T-helper 17 cell (primary cell): ENCODE results near the gene KLHDC8B. TPM values are rescaled to one million over a fixed set of nuclear protein-coding genes. Genes with fewer than 3 reads are reported as not detected.
A peak's percentile ranks its signal among the peaks of the same experiment; 100 is the strongest.

Experiments
- ATAC-seq: fragments of 150-1000 bp; cut with Tn5 transposase; 2 replicates; pipeline ENCODE4 v1.10.0; 2021; ENCODE audit warnings: mild to moderate bottlenecking, moderate library complexity
- DNase-seq, 3 donors: peaks; one replicate each; pipeline versions ENCODE4 v3.0.0 to v3.0.0-alpha.2; 2020 to 2021
- H3K9me3 ChIP-seq: one replicate; pipeline ENCODE4 v1.7.0; 2013; ENCODE audit warnings: low read length, mild to moderate bottlenecking; ENCODE audit not compliant: control insufficient read depth, poor library complexity, severe bottlenecking
- H3K27ac Mint-ChIP-seq: one replicate; pipeline ENCODE4 v1.8.0; 2022; ENCODE audit warnings: mild to moderate bottlenecking, moderate library complexity, mixed read lengths
- H3K27me3 Mint-ChIP-seq: one replicate; pipeline ENCODE4 v1.8.0; 2022; ENCODE audit warnings: mixed read lengths
- H3K36me3 Mint-ChIP-seq: one replicate; pipeline ENCODE4 v1.8.0; 2022; ENCODE audit warnings: low read depth, mixed read lengths
- H3K4me1 Mint-ChIP-seq: one replicate; pipeline ENCODE4 v1.8.0; 2022; ENCODE audit warnings: mild to moderate bottlenecking, mixed read lengths
- H3K4me3 Mint-ChIP-seq: one replicate; pipeline ENCODE4 v1.8.0; 2022; ENCODE audit warnings: mild to moderate bottlenecking, moderate library complexity, mixed read lengths
- total RNA-seq, 4 donors: library from RNA in 2 of 4; stranded (reverse) in 2 of 4; gene quantifications; one replicate each; pipeline ENCODE4 v1.2.3 and lab custom pipeline; 2022 to 2026

Gene KLHDC8B
- total RNA-seq (1 to 10 TPM; 1.7 to 8.7 TPM), total RNA-seq (lab: John Stamatoyannopoulos, UW) (1.9 reads per million in 2 donors)

DNA sequence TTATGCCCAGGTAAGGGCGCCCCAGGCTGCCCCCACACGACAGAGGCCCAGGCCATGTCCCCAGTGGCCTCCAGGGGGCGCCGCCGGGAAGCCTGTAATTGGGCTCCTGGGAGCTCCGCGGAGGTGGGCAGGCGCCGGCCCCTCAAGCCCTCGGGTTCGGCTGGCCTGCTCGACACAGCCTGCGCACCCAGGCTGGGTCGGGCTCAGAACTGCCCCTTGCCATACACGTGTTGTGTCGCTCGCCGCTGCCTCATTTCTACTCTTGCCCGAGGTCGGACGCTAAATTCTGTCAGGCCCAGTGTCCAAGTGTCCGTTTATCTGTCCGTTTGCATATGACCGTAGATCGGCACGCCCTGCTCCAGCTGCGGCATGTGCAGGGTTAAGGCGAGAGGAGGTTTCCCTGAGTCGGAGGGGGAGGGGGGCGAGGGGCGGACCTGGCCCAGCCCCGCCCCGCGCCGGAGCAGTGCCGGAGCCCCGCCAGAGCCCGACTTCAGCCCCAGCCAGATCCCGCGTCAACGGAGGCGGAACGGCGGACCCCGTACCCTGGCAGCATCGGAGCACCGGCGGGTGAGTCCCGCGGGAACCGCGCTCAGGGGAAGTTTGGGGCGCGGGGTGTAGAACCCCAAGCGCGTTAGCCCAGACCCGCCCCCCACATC is at the start of gene KLHDC8B:
KLHDC8B (plus strand) TSS at position 480 of the 656 bp plus-strand sequence. CDS start 1,172 bp downstream, outside the sequence.
- Mint-ChIP-seq H3K4me3 (peak within 1 kb of the TSS; percentile 86), H3K27ac (peak within 1 kb of the TSS; percentile 41), H3K4me1 (peaks cover 7% of the 10 kb centered on the region), H3K27me3 (no peaks in the 10 kb centered on the region), H3K36me3 (no peaks in the 10 kb centered on the region)
- DNase-seq (peak; percentile 68 to 82 (median 71)), ATAC-seq (peak; percentile 82)
- no peaks in the 10 kb centered on the region for H3K9me3 ChIP-seq

DNA sequence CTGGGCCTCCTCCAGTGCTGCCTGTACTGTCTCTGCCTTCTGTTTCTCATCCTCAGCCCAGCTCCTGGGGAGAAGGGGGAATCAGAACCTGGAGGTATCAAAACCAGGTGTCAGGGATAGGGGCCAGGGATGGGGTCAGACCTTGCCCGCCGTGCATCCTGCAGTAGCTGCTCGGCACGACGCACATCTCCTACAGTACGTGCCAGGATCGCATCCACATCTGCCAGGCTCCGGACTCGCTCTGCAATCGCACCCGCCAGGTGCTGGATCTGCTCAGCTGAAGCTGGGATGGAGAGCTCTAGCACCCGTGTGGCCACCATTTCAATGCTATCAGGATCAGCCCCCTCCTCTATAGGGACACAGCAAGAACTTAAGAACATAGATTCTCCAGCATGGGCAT is 49.4 kb upstream of the KLHDC8B start:
- no peaks in the 10 kb centered on the region for H3K9me3 ChIP-seq
- ATAC-seq (no peak), DNase-seq (no peak)
- Mint-ChIP-seq H3K4me3 (no peak overlapping the region), H3K4me1 (peaks cover 14% of the 10 kb centered on the region), H3K36me3 (peaks cover 2% of the 10 kb centered on the region), H3K27me3 (no peaks in the 10 kb centered on the region), H3K27ac (peak overlapping the region; percentile 87)

DNA sequence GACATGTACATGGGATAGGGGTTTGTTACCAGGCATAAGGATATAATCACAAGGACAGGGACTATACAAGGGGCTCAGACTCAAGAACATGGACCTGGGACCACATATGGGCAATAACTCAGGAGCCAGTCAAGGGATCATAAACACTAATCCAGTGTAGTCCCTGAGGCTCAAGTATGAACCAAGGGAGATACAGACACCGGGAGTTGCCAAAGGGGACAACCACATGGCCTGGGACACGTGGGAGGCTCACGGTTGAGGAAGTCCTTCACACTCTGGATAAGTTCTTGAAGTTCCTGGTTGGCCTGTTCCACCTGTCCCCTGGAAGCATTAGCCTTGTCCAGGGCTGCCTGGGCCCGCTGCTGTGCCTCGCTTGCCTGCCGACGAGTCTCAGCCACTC is 48.9 kb upstream of the KLHDC8B start:
- H3K4me3 Mint-ChIP-seq, result no peak overlapping the region
- H3K27ac Mint-ChIP-seq, result peak overlapping the region; percentile 87
- no peaks in the 10 kb centered on the region for H3K27me3 Mint-ChIP-seq

DNA sequence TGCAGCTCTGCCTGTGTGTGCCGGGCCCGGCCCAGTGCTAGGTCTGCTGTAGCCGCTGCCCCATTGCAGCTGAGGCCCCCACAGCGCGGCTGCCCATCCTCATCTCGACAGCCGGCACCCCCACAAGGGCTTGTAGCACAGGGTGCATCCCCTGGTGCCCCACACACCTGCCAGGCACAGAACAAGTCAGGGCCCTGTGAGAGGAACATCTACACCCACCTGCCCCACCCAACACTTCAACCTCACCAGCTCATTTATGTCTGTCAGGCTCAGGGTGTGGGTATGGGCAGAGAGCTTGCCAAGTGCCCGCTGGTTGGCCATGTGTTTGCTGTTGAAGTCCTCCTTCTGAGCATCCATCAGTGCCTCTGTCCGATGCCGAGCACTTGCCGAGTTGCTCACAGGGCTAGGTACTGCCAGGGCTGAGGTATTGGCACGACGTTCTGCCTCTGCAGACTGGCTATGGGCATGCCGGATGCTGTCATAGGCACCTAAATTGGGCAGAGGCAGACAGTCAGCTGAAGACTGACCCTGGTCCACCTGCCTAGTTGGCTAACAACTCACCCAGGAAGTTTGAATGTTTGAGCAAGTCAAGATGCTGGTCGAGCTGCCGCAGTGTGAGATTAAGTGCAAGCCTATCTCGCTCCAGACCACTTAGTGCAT is 48.4 kb upstream of the KLHDC8B start:
- no peak for ATAC-seq
- H3K27ac Mint-ChIP-seq, result no peak overlapping the region
- no peaks in the 10 kb centered on the region for H3K27me3 Mint-ChIP-seq
- H3K9me3 ChIP-seq, result no peaks in the 10 kb centered on the region
- peaks cover 14% of the 10 kb centered on the region for H3K4me1 Mint-ChIP-seq
- no peak for DNase-seq
- H3K36me3 Mint-ChIP-seq, result peaks cover 2% of the 10 kb centered on the region
- H3K4me3 Mint-ChIP-seq, result no peak overlapping the region

More for the DNA sequence above, 48.9 kb upstream of the KLHDC8B start:
- peaks cover 2% of the 10 kb centered on the region for H3K36me3 Mint-ChIP-seq
- no peaks in the 10 kb centered on the region for H3K9me3 ChIP-seq
- ATAC-seq (no peak), DNase-seq (no peak)
- H3K4me1 Mint-ChIP-seq, result peaks cover 14% of the 10 kb centered on the region

DNA sequence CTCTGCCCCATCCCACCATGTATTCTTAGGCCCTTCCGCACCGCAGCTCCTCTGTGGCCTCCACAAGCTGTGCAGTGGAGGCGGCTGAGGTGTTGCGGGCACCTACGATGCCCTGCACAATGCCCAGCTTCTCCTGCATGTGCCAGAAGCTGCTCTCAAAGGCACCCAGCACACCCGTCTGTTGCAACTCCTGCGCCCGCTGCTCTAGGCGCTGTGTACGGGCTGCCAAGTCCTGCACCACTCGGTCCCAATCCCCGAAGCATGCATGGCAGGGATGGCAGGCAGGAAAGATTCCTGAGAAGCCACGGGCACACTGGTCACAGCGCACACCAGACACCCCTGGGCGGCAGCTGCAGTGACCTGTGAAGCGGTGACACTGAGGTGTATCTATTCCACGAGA is 47.7 kb upstream of the KLHDC8B start:
- Mint-ChIP-seq H3K4me1 (peaks cover 14% of the 10 kb centered on the region), H3K4me3 (no peak overlapping the region), H3K36me3 (peaks cover 2% of the 10 kb centered on the region), H3K27ac (no peak overlapping the region), H3K27me3 (no peaks in the 10 kb centered on the region)
- no peaks in the 10 kb centered on the region for H3K9me3 ChIP-seq
- DNase-seq, result no peak
- ATAC-seq, result no peak

DNA sequence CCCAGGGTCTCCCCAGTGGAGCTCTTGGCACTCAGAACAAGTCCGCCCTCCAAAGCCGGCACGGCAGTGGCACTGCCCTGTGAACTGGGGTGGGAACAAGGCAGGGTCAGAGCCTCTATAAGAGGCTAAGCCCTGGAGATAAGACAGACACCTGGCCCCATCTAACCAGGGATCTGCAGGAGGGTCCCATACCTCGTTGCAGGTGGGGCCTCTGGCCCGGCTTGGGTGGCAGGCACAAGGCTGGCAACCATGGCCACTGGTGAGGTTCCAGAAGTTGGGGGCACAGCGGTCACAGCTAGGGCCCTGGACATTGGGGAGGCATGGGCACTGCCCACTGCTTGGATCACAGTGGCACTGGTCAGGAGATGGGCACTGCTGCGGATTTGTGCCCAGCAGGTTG is 47.2 kb upstream of the KLHDC8B start:
- DNase-seq (no peak), ATAC-seq (no peak)
- no peaks in the 10 kb centered on the region for H3K27me3 Mint-ChIP-seq
- no peaks in the 10 kb centered on the region for H3K9me3 ChIP-seq
- peaks cover 13% of the 10 kb centered on the region for H3K4me1 Mint-ChIP-seq
- H3K36me3 Mint-ChIP-seq, result no peaks in the 10 kb centered on the region
- H3K4me3 Mint-ChIP-seq, result no peak overlapping the region
- H3K27ac Mint-ChIP-seq, result no peak overlapping the region

DNA sequence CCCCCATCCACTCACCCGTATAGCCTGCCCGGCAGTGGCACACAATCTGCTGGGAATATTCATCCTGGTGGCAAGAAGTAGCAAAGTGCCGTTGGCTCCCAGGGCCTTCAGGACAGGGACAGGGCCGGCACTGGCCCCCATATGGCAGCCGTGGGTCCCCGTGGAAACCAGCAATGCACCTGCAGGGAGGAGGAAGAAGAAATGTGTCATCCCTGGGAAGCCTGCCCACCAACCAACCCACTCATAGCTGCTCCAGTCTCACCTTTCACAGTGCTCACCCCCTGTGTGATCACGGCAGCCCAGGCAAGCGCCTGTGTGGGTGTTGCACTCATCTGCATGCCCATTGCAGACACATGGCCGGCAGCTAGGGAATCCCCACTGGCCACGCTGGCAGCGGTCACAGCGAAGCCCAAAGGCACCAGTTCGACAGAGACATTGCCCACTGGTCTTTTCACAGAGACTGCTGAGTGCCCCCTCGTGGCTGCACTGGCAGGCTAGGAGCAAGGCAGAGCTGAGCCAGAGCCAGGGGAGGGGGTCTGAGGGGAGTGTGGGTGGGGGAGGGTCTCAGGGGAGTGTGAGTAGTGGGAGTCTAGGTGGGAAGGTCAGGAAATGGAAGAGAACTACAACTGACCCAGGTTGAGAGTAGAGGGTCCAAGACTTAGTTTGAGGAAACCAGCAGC is 46.3 kb upstream of the KLHDC8B start:
- no peaks in the 10 kb centered on the region for H3K27me3 Mint-ChIP-seq
- peaks cover 8% of the 10 kb centered on the region for H3K4me1 Mint-ChIP-seq
- no peak overlapping the region for H3K4me3 Mint-ChIP-seq
- H3K36me3 Mint-ChIP-seq, result no peaks in the 10 kb centered on the region
- no peak for DNase-seq
- no peaks in the 10 kb centered on the region for H3K9me3 ChIP-seq
- no peak overlapping the region for H3K27ac Mint-ChIP-seq
- no peak for ATAC-seq

DNA sequence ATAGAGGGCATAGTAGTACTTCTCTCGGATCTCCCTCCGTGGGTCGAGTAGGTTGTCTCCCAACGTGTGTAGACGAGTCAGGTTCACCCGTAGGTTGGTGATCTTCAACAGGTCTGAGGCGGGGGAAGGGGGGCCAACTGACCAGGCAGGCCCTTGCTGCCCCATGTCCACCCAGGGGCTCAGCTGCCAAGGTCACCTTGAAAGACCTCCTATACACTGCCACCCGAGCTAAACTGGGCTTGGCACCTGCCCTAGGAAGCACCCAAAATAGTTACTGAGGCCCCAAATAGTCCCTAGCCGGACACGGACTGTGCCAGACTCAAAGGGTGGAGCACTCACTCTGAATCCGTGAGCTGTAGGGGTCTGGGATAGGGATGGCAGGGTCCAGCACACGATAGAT is 40.4 kb upstream of the KLHDC8B start:
- Mint-ChIP-seq H3K36me3 (peaks cover 2% of the 10 kb centered on the region), H3K27me3 (peaks cover 35% of the 10 kb centered on the region), H3K4me1 (peaks cover 3% of the 10 kb centered on the region), H3K27ac (no peak overlapping the region), H3K4me3 (no peak overlapping the region)
- DNase-seq (no peak), ATAC-seq (no peak)
- H3K9me3 ChIP-seq, result no peaks in the 10 kb centered on the region

DNA sequence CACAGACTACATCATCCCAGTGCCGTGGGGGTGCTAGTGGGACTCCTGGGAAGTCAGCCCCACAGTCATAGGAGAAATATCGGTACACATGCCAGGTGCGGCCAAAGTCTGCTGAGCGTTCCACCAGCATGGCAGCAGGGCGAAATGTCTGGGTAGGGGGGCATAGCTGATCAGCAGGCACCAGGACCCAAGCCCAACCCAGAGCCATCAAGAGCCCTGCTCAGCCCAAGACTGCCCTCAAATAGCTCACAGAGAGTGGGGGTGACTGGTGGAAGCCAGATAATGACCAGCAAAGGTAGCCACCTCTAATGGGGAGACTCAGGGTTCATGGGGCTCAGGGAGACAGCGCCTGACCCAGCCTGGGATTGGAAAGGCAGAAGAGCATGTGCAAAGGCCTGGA is 39.8 kb upstream of the KLHDC8B start:
- H3K27me3 Mint-ChIP-seq, result peaks cover 35% of the 10 kb centered on the region
- peaks cover 2% of the 10 kb centered on the region for H3K36me3 Mint-ChIP-seq
- H3K4me1 Mint-ChIP-seq, result peaks cover 3% of the 10 kb centered on the region
- no peak for DNase-seq
- H3K4me3 Mint-ChIP-seq, result no peak overlapping the region
- ATAC-seq, result no peak
- no peaks in the 10 kb centered on the region for H3K9me3 ChIP-seq
- no peak overlapping the region for H3K27ac Mint-ChIP-seq

DNA sequence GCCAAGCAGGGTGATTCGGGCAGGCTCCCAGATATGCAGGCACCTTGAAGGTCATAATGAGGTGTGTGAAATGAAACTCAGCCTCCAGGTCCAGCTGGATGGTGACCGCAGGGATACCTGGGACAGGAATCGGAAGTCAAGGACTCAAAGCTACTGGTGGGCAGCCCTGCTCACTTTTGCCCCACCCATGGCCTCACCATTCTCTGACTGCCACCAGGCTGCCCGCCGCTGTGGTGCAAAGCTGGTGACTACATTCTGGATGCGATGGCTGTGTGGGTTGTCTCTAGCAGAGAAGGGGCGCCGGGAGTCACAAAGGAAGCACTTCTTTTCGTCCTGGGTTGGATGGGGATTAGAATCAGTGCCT is 39.3 kb upstream of the KLHDC8B start:
- ATAC-seq, result no peak
- H3K9me3 ChIP-seq, result no peaks in the 10 kb centered on the region
- Mint-ChIP-seq H3K4me1 (peaks cover 3% of the 10 kb centered on the region), H3K27me3 (peaks cover 35% of the 10 kb centered on the region), H3K27ac (no peak overlapping the region), H3K4me3 (no peak overlapping the region), H3K36me3 (peaks cover 2% of the 10 kb centered on the region)
- DNase-seq, result no peak

DNA sequence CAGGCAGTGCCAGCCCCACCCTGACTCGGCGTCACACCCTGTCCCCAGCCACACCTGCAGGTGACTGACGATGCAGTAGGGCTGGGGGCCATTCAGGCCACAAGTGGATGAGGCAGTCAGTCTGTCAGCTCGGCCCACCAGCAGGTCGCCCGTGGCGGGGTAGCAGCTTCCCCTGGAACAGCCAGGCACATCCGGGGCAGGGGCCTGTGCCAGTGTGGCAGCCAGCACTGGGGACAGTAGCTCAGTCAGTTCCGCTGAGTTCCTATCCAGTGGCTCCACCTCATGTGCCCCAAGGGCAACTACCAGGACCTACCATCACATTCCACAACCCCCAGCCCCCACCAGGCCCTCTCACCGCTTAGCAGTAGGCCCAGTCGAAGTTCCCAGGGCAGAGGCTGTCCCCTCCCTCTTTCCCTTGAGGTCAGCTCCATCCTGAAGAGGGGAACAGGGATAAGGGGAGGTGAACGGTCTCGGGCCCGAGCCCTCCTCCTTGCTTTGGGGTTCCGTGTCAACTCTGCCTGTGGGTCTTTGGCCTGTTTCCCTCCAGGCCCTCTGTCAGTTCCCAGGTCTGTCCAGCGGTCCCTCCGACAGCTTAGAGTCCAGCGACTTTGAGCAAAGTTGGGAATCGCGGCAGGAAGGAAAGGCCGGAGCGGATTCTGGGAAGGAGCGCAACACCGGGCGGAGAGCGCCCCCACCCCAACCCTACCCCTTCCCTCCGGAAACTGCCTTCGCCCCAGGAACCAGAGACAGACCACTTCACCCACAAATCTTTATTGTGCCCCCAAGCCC is 38.8 kb upstream of the KLHDC8B start, which contains the start of gene LAMB2:
LAMB2 (minus strand) TSS at position 614 of the 789 bp plus-strand sequence; CDS start at position 431, 183 bp downstream.
- ATAC-seq (no peak), DNase-seq (no peak)
- no peak within 1 kb of the TSS for H3K4me3 Mint-ChIP-seq
- peaks cover 3% of the 10 kb centered on the region for H3K4me1 Mint-ChIP-seq
- H3K27me3 Mint-ChIP-seq, result peaks cover 40% of the 10 kb centered on the region
- no peaks in the 10 kb centered on the region for H3K9me3 ChIP-seq
- H3K36me3 Mint-ChIP-seq, result peaks cover 2% of the 10 kb centered on the region
- no peak within 1 kb of the TSS for H3K27ac Mint-ChIP-seq

DNA sequence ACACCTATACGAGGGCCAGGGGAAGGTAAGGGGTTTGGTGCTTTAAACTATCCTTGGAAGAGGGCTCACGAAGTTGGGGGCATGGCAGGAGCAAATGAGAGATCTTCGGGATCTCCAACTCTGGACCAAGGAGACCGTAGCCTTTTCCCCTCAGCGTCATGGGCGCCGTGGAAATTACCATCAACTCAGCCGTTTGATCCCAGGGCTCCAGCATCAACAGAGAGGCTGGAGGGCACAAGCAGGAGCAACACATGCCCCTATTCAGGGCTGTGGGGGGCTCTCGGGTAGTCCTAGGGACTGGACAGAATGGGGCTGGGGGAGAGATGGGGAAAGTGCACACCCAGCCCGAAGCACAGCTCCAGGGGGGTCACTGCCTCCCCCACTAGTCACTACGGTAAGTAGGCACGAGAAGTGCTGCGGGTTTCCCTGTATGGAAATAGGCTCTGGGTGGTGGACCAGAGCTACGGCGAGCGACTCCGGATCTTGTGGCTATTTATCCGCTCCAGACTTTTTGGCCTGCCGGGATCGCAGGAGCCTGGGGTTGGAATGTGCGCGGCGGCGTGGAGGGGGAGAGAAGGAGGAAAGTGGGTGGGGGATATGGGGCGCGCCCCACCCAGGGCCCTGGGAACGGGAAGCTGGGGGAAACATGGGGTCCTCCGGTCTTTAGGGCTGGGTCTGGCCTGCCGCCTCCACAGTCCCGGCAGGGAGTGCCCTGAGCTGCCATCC is 38.0 kb upstream of the KLHDC8B start:
- no peak for DNase-seq
- Mint-ChIP-seq H3K27me3 (peaks cover 47% of the 10 kb centered on the region), H3K4me1 (peaks cover 3% of the 10 kb centered on the region), H3K4me3 (no peak overlapping the region), H3K36me3 (peaks cover 2% of the 10 kb centered on the region), H3K27ac (no peak overlapping the region)
- no peaks in the 10 kb centered on the region for H3K9me3 ChIP-seq
- ATAC-seq, result no peak
